ENCODE measurements around the gene TTBK2. TPM values are rescaled to one million over a fixed set of nuclear protein-coding genes. Genes with fewer than 3 reads are reported as not detected.
A peak's percentile ranks its signal among the peaks of the same experiment; 100 is the strongest.

TTBK2 gene
- total RNA-seq, 4 donors from 2014 or later, result 7.9 to 78.2 (median 18.2) TPM

DNA sequence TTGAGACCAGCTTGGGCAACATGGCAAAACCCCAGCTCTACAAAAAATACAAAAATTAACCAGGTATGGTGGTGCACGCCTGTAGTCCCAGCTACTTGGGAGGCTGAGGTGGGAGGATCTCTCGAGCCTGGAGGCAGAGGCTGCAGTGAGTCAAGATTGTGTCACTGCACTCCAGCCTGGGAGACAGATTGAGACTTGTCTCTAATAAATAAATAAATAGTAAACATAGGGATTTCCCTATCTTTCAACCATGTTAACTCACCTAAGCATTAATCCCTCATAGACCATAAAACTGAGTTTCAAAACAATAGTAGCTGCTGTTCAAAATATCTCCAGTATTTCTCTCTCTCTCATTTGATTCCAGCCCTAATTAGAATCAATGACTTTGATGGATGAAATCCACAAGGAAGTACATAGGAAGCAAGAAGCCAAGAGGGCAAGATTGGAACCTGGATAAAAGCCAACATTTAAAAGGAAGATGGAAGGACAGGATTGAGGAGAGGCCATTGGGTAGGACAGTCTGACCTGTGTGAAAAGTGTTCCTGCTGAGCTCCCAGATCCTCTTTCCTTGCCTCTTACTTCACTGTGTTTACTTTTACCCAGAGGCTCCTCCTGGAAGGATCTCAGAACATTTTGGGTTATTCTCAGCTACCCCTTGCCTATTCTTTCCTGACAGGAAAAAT, 12.4 kb upstream of the TTBK2 start:
- DNase-seq, result no peak
- Histone ChIP-seq H3K9me3 (no peaks in the 10 kb centered on the region), H3K4me1 (no peaks in the 10 kb centered on the region), H3K36me3 (no peaks in the 10 kb centered on the region), H3K4me3 (no peak overlapping the region), H3K27ac (no peak overlapping the region), H3K27me3 (no peaks in the 10 kb centered on the region)
- in situ Hi-C loops (cut with MboI; ENCODE audit: low pct_ligation_motif_present in 1 of 4, low pct_unique_long_range_greater_than_20kb in 1 of 4, low sequenced_read_pairs in 3 of 4), result loop anchor here in 1 of 4 donors (10.0 kb wide), 1 partner anchor 138 kb away; no protein-coding TSS in a partner anchor
- intact Hi-C loops (cut with DNase I; ENCODE audit: low total_unique reads), result loop anchor here (5.0 kb wide), 1 partner anchor 236 kb away; no protein-coding TSS in a partner anchor
- TF ChIP-seq POLR2AphosphoS5 (IDR thresholded peaks at IDR 0.05) (no peak), EP300 (IDR thresholded peaks at IDR 0.05; ENCODE audit: low read depth) (no peak)
- TF ChIP-seq, protein P1, sequence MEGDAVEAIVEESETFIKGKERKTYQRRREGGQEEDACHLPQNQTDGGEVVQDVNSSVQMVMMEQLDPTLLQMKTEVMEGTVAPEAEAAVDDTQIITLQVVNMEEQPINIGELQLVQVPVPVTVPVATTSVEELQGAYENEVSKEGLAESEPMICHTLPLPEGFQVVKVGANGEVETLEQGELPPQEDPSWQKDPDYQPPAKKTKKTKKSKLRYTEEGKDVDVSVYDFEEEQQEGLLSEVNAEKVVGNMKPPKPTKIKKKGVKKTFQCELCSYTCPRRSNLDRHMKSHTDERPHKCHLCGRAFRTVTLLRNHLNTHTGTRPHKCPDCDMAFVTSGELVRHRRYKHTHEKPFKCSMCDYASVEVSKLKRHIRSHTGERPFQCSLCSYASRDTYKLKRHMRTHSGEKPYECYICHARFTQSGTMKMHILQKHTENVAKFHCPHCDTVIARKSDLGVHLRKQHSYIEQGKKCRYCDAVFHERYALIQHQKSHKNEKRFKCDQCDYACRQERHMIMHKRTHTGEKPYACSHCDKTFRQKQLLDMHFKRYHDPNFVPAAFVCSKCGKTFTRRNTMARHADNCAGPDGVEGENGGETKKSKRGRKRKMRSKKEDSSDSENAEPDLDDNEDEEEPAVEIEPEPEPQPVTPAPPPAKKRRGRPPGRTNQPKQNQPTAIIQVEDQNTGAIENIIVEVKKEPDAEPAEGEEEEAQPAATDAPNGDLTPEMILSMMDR (IDR thresholded peaks at IDR 0.05), result no peak
- WGBS, 2 donors (ENCODE audit: low coverage in 1 of 2), result 80 to 83% methylated on average over 1 to 2 of the region's 2 CpGs

DNA sequence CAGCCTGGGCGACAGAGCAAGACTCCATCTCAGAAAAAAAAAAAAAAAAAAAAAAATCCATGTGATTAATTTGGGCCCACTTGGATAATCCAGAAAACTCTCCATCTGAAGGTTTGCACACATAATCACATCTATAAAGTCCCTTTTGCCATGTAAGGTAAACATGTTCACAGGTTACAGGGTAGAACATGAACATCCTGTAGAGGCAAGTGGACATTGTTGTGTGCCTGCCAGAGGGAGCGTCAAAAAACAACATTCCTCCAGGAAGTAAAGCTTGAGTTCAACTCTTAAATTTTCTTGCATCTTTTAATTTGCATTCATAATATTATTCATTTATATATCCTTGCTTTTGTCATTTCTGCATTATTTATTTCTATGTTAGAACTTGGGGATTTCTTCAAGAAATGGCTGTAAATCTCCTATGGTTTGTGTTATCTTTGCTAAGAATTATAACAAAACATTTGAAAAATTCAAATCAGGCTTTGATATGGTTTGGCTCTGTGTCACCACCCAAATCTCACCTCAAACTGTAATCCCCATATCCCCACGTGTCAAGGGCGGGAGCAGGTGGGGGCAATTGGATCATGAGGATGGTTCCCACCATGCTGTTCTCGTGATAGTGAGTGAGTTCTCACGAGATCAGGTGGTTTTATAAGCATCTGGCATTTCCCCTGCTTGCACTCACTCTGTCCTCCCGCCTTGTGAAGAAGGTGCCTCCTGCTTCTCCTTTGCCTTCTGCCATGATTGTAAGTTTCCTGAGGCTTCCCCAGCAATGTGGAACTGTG, 11.3 kb upstream of the TTBK2 start:
- DNase-seq, result no peak
- Histone ChIP-seq H3K27me3 (no peaks in the 10 kb centered on the region), H3K9me3 (no peaks in the 10 kb centered on the region), H3K27ac (no peak overlapping the region), H3K4me3 (no peak overlapping the region), H3K4me1 (no peaks in the 10 kb centered on the region), H3K36me3 (no peaks in the 10 kb centered on the region)
- TF ChIP-seq, protein P1 (IDR thresholded peaks at IDR 0.05), result no peak
- TF ChIP-seq POLR2AphosphoS5 (IDR thresholded peaks at IDR 0.05), result no peak
- TF ChIP-seq EP300 (IDR thresholded peaks at IDR 0.05; ENCODE audit: low read depth), result no peak
- no peak for TF ChIP-seq POLR2A (IDR thresholded peaks at IDR 0.05)
- intact Hi-C loops (cut with DNase I; ENCODE audit: low total_unique reads), result loop anchor here (5.0 kb wide), 1 partner anchor 235 kb away; no protein-coding TSS in a partner anchor
- WGBS, 2 donors (ENCODE audit: low coverage in 1 of 2), result 75 to 84% methylated on average over 3 to 7 of the region's 7 CpGs
- in situ Hi-C loops (cut with MboI; ENCODE audit: low pct_ligation_motif_present in 1 of 4, low pct_unique_long_range_greater_than_20kb in 1 of 4, low sequenced_read_pairs in 3 of 4), result loop anchor here in 1 of 4 donors (10.0 kb wide), 1 partner anchor 137 kb away; no protein-coding TSS in a partner anchor

DNA sequence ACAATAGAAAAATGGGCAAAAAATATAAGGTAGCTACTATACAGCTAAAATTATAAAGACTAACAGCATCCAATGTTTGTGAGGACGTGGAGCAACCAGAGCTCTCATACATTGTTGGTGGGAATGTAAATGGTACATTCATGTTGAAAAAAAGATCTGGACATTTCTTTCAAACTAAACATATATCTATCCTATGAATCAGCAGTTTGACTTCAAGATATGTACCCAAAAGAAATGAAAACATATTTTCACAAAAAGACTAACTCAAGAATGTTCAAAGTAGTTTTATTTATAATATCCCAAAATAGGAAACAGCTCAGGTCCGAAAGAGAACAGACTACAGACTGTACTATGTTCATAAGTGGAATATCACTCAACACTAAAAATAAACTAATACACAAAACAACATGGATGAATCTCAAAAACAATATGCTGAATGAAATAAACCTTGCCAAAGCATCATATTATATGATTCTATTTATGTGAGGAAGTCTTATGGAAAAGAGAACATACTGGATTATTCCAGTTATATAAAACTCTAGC, 8.8 kb upstream of the TTBK2 start:
- H3K27ac ChIP-seq, result no peak overlapping the region
- no peaks in the 10 kb centered on the region for H3K9me3 ChIP-seq
- no peak for TF ChIP-seq EP300 (IDR thresholded peaks at IDR 0.05; ENCODE audit: low read depth)
- no peak for TF ChIP-seq POLR2A (IDR thresholded peaks at IDR 0.05)
- TF ChIP-seq POLR2AphosphoS5 (IDR thresholded peaks at IDR 0.05), result no peak
- TF ChIP-seq, protein P1 (IDR thresholded peaks at IDR 0.05), result no peak
- no peaks in the 10 kb centered on the region for H3K36me3 ChIP-seq
- H3K4me3 ChIP-seq, result no peak overlapping the region
- DNase-seq, result no peak
- no peaks in the 10 kb centered on the region for H3K4me1 ChIP-seq
- intact Hi-C loops (cut with DNase I; ENCODE audit: low total_unique reads) (no loop called here), in situ Hi-C loops (cut with MboI; ENCODE audit: low pct_ligation_motif_present in 1 of 4, low pct_unique_long_range_greater_than_20kb in 1 of 4, low sequenced_read_pairs in 3 of 4) (loop anchor here in 3 of 4 donors (10.0 kb wide), 2 partner anchors 195 to 225 kb away; partner anchors contain the start of gene CDAN1 (in 2 of the 3))
- WGBS, 2 donors (ENCODE audit: low coverage in 1 of 2), result 58 to 60% methylated on average over 2 of the region's 2 CpGs
- no peaks in the 10 kb centered on the region for H3K27me3 ChIP-seq

DNA sequence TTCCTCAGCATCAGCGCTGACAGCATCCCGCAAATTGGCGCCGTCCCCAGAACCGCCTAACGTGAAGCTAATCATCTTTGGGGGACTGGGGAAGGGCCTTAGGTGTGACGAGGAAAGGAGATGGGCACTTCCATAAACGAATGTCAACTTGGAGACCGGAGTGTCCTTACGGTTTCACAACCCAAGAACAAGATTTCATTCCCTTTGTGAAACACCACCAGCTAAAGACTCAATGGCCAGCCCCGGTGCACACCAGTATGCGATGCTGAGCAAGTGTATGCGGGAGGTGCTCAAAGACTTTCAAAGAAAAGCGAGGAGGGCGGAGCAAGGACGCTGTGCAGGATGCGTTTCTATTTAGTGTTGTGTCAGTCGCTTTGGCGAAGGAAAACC, 759 bp upstream of the TTBK2 start:
- in situ Hi-C loops (cut with MboI; ENCODE audit: low pct_ligation_motif_present in 1 of 4, low pct_unique_long_range_greater_than_20kb in 1 of 4, low sequenced_read_pairs in 3 of 4) (loop anchor here (10.0 to 25.0 kb wide), 3 partner anchors 184 to 217 kb away; partner anchors contain the start of gene CDAN1 (in 3 of the 4)), intact Hi-C loops (cut with DNase I; ENCODE audit: low total_unique reads) (no loop called here)
- DNase-seq, result peak; percentile 34
- no peak for TF ChIP-seq POLR2A (IDR thresholded peaks at IDR 0.05)
- no peak for TF ChIP-seq POLR2AphosphoS5 (IDR thresholded peaks at IDR 0.05)
- TF ChIP-seq, protein P1 (IDR thresholded peaks at IDR 0.05), result peak in 1 of 5 experiments; percentile 6
- no peaks in the 10 kb centered on the region for H3K27me3 ChIP-seq
- H3K27ac ChIP-seq, result peak overlapping the region; percentile 70 to 96 (median 93)
- H3K9me3 ChIP-seq, result no peaks in the 10 kb centered on the region
- peak overlapping the region; percentile 50 to 98 (median 90) for H3K4me3 ChIP-seq
- no peaks in the 10 kb centered on the region for H3K36me3 ChIP-seq
- peaks cover 6 to 22% (median 9%) of the 10 kb centered on the region in 4 donors for H3K4me1 ChIP-seq
- 2% methylated on average over 19 of the region's 19 CpGs; no CpG with 5 or more reads in 1 of the 2 donors for WGBS, 2 donors (ENCODE audit: low coverage in 1 of 2)

Data from transverse colon (tissue), 4 donors.